B cell (primary cell): Measurements from ENCODE around the gene TMEM164. TPM values are rescaled to one million over a fixed set of nuclear protein-coding genes. Genes with fewer than 3 reads are reported as not detected.

Experiments
- ATAC-seq: fragments of 200-7000 bp; cut with Tn5 transposase; one replicate; pipeline ENCODE4 v1.10.0; 2021; ENCODE audit warnings: low read depth, mild to moderate bottlenecking, moderate number of reproducible peaks, moderate library complexity
- CTCF ChIA-PET: fragments of 350-600 bp; sonication (Branson Sonifier 250); formaldehyde crosslinking; loops from one replicate; lab custom pipeline; 2021; ENCODE audit warnings: antibody characterized with exemption, inconsistent platforms; lab: Charles Lee
- POLR2A ChIA-PET: fragments of 350-600 bp; sonication (Branson Sonifier 250); formaldehyde crosslinking; loops from one replicate; lab custom pipeline; 2021; ENCODE audit warnings: antibody characterized with exemption; lab: Charles Lee
- DNase-seq: peaks from one replicate; pipeline ENCODE4 v3.0.0; 2013
- H2AFZ ChIP-seq: 2 replicates; pipeline ENCODE4 v1.6.1; 2012; ENCODE audit warnings: mild to moderate bottlenecking, low read depth, low read length; ENCODE audit not compliant: insufficient read depth, poor library complexity, severe bottlenecking
- H3K27ac ChIP-seq, 2 donors: 1 replicate in 1 of 2; 2 replicates in 1 of 2; pipeline ENCODE4 v1.5.1; 2012 to 2013; ENCODE audit warnings: low read length in 2 of 2, mild to moderate bottlenecking in 2 of 2, moderate library complexity in 1 of 2
- H3K27me3 ChIP-seq, 4 experiments: fragments of 200-600 bp in 1 of 4; sonication (generic) in 1 of 4; replicated peaks in 1 of 4; 1 replicate in 2 of 4; 2 replicates in 2 of 4; pipeline versions ENCODE4 v1.6.1 to v1.7.0; 2013 to 2016; ENCODE audit warnings: low read length in 3 of 4, mild to moderate bottlenecking in 2 of 4, mixed read lengths in 1 of 4, moderate library complexity in 1 of 4; ENCODE audit not compliant: insufficient read depth in 4 of 4, control insufficient read depth in 3 of 4; ENCODE audit errors: control extremely low read depth in 1 of 4
- H3K36me3 ChIP-seq, 2 experiments: replicated peaks in 1 of 2; 1 replicate in 1 of 2; 2 replicates in 1 of 2; pipeline versions ENCODE4 v1.6.1 to v1.7.1; 2013; ENCODE audit warnings: low read length in 1 of 2; ENCODE audit not compliant: insufficient read depth in 2 of 2, control insufficient read depth in 1 of 2; ENCODE audit errors: control extremely low read depth in 1 of 2, extremely low read depth in 1 of 2
- H3K4me1 ChIP-seq, 2 donors: fragments of 200-600 bp in 1 of 2; sonication (generic) in 1 of 2; 1 replicate in 1 of 2; 2 replicates in 1 of 2; pipeline versions ENCODE4 v1.5.1 to v1.6.1; 2013 to 2017; ENCODE audit warnings: low read length in 2 of 2; ENCODE audit not compliant: control insufficient read depth in 2 of 2, insufficient read depth in 2 of 2
- H3K4me2 ChIP-seq: replicated peaks from 2 replicates; pipeline ENCODE3; 2012; ENCODE audit warnings: mild to moderate bottlenecking, low read depth, low read length; ENCODE audit not compliant: poor library complexity, severe bottlenecking
- H3K4me3 ChIP-seq, 5 experiments: fragments of 200-600 bp in 1 of 5; sonication (generic) in 1 of 5; 1 replicate in 3 of 5; 2 replicates in 2 of 5; pipeline versions ENCODE4 v1.5.1 to v1.7.0; 2011 to 2016; ENCODE audit warnings: low read length in 4 of 5, mild to moderate bottlenecking in 4 of 5, low read depth in 2 of 5, control low read depth in 1 of 5, moderate library complexity in 1 of 5; ENCODE audit not compliant: insufficient read depth in 1 of 5; ENCODE audit errors: control extremely low read depth in 1 of 5, extremely low read depth in 1 of 5
- H3K79me2 ChIP-seq: fragments of 200-600 bp; sonication (generic); one replicate; pipeline ENCODE4 v1.6.0; 2016; ENCODE audit warnings: low read length; ENCODE audit not compliant: control insufficient read depth, insufficient read depth
- H3K9ac ChIP-seq: fragments of 200-600 bp; sonication (generic); 2 replicates; pipeline ENCODE4 v1.6.1; 2017; ENCODE audit warnings: mild to moderate bottlenecking, low read length, moderate library complexity
- H3K9me3 ChIP-seq, 3 donors: one replicate each; pipeline versions ENCODE4 v1.6.1 to v1.7.1; 2013; ENCODE audit warnings: low read length in 2 of 3; ENCODE audit not compliant: control insufficient read depth in 2 of 3, insufficient read depth in 1 of 3; ENCODE audit errors: control extremely low read depth in 1 of 3
- H4K20me1 ChIP-seq: 2 replicates; pipeline ENCODE4 v1.6.0; 2012; ENCODE audit warnings: mild to moderate bottlenecking, low read length; ENCODE audit not compliant: insufficient read depth, control insufficient read depth, poor library complexity, severe bottlenecking
- H3K27ac Mint-ChIP-seq: one replicate; pipeline ENCODE4 v1.8.0; 2021; ENCODE audit warnings: mixed read lengths
- H3K27me3 Mint-ChIP-seq: one replicate; pipeline ENCODE4 v1.8.0; 2021; ENCODE audit warnings: mixed read lengths
- H3K4me1 Mint-ChIP-seq: one replicate; pipeline ENCODE4 v1.8.0; 2021; ENCODE audit warnings: mixed read lengths
- H3K4me3 Mint-ChIP-seq: one replicate; pipeline ENCODE4 v1.8.0; 2021; ENCODE audit warnings: mixed read lengths
- H3K9me3 Mint-ChIP-seq: one replicate; pipeline ENCODE4 v1.8.0; 2022; ENCODE audit warnings: mixed read lengths; ENCODE audit not compliant: insufficient read depth
- CTCF ChIP-seq: fragments of 200-600 bp; IDR thresholded peaks from one replicate; pipeline ENCODE4 v1.8.0; 2022; ENCODE audit warnings: antibody characterized with exemption, mild to moderate bottlenecking
- EZH2 ChIP-seq: IDR thresholded peaks from 2 replicates; pipeline ENCODE4 v1.6.1; 2012; ENCODE audit warnings: borderline replicate concordance, low read depth, mild to moderate bottlenecking, moderate library complexity, low read length; ENCODE audit not compliant: insufficient read depth, poor library complexity, severe bottlenecking
- WGBS: methylation state at CpG from one replicate; pipeline ENCODE4 v1.1.5; 2013; ENCODE audit warnings: missing lambda C conversion rate; ENCODE audit not compliant: insufficient coverage; 5-methylcytosine and 5-hydroxymethylcytosine counted together
- intact Hi-C: fragments of 100-400 bp; cut with micrococcal nuclease; formaldehyde crosslinking; loops from one replicate; pipeline ENCODE4 v1.10.0; 2022
- polyA plus RNA-seq: library from polyadenylated mRNA; depleted of rRNA; stranded (reverse); fragments of >200 nt; gene quantifications from 2 replicates; pipeline ENCODE4 v1.2.3, GENCODE V29; 2012
- total RNA-seq, 2 donors: library from RNA; stranded (reverse); fragments of 120-200 nt in 1 of 2; gene quantifications; 1 replicate in 1 of 2; 2 replicates in 1 of 2; pipeline versions ENCODE4 v1.2.3 to v1.2.4, GENCODE V29; 2013 to 2022

The TMEM164 gene
- total and polyA plus RNA-seq, 2 donors (not counting 1 experiment from before 2014, with no cell fraction given), result 9.4 to 26.6 TPM

DNA sequence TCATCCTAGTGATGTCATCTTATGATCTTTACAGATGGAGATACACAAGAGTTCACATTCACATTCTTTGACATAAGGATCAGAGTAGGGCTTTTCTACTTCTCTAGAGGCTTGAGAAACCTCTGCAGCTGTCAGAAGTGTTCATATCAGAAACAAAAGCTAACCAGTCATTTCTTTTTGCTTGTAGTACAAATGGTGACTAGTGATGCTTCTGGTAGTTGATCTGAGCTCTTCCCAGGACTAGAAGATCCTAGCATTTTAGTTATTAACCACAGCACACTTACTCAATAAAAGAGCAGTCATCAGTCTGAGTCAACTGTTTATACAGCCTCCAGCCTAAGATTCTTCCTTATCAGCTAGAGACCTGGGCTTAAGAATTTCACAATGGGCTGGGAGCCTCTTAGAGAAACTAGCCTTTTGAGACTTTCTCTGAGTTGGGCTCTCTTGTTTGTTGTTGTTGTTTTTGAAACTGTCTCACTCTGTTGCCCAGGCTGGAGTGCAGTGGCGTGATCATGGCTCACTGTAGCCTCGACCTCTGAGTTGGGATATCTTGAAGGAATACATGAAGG is 84.1 kb downstream of the TMEM164 start:
- CTCF ChIA-PET, result no interaction called here
- H3K27ac Mint-ChIP-seq, result no peak overlapping the region
- no peaks in the 10 kb centered on the region for H3K9me3 ChIP-seq

More for the DNA sequence above, 84.1 kb downstream of the TMEM164 start:
- DNase-seq (no peak), ATAC-seq (no peak)
- Histone ChIP-seq H3K4me1 (peaks cover 10 to 11% of the 10 kb centered on the region in 2 donors), H3K4me2 (no peak overlapping the region), H3K9ac (no peak overlapping the region), H3K79me2 (no peaks in the 10 kb centered on the region), H3K27me3 (no peaks in the 10 kb centered on the region), H2AFZ (no peak overlapping the region), H4K20me1 (no peaks in the 10 kb centered on the region), H3K36me3 (no peaks in the 10 kb centered on the region), H3K4me3 (no peak overlapping the region), H3K27ac (no peak overlapping the region)
- no peaks in the 10 kb centered on the region for H3K27me3 Mint-ChIP-seq
- no peak overlapping the region for H3K4me3 Mint-ChIP-seq
- intact Hi-C loops, result no loop called here
- TF ChIP-seq CTCF, result no peak
- no peak for TF ChIP-seq EZH2
- H3K4me1 Mint-ChIP-seq, result peaks cover 25% of the 10 kb centered on the region
- no peaks in the 10 kb centered on the region for H3K9me3 Mint-ChIP-seq
- no CpG with 5 or more reads among the region's 2 CpGs for WGBS
- POLR2A ChIA-PET, result no interaction called here
